Stimulated activated CD4-positive, alpha-beta T cell treated with anti-CD3 and anti-CD28 coated beads, TNF-alpha, amount 100 ng/mL, for 48 hours (primary cell): ENCODE data around the gene GGT6.

Experiments used
- DNase-seq, 3 donors: peaks; one replicate each; pipeline ENCODE4 v3.0.0-alpha.2; 2020; ENCODE audit warnings: low read depth in 3 of 3

Gene GGT6

GRCh38 chr17:4525691-4526397, 34.5 kb downstream of the GGT6 start:
- DNase-seq = no peak

- no peak for DNase-seq
These were observed 36.4 kb downstream of the GGT6 start for GRCh38 chr17:4523946-4524345.

DNA sequence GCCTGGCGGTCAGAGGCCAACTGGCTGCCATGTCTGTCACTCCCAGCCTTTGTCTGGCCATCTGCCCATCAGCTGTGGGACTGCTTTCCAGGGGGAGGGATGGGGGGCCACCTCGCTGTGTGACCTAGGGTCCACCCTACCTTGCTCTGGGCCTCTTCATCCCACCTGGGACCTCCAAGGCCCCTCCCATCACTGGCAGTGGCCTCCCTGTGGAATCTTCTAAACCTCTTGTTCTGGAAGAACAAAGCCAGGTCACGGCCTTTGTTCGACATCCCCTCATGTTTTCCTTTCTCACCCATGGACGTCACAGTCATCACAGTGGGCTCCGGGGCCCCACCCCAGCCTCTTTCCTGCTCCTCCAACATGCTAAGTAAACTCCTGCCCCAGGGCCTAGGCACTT, 37.7 kb downstream of the GGT6 start:
- DNase-seq = no peak

DNA sequence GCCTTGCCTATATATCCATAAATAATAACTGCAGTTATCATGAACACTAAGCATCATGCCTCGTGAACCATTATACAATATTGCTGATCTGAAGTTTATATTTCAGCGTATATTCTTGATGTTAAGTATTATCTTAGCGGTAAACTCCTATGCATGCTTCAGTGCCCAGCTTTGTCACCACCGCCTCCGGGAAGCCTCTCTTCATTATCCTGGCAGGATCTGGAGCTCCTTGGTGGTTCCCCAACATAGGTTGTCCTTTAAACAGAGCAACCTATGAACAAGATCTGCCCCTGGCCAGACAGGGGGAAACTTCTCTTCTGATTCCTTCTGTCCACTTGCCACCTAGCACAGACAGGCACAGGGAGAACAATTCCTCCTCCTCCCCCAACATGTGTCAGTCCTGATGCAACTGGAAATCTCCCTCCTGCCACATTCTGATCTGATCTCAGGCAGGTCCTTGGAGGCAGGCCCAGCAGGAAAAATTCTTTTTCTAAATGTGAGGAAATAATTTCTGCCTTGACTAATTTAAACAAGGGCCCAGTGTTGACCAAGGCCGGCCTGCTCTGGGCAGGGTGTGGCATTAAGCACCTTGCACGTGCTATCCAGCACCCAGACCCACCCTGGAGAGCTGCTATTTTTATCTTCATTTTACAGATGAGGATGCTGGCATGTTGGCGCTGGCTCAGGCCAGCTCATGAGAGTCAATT, 39.3 kb downstream of the GGT6 start:
- no peak for DNase-seq

- no peak for DNase-seq
These were observed 40.1 kb downstream of the GGT6 start for GRCh38 chr17:4520060-4520893.

DNA sequence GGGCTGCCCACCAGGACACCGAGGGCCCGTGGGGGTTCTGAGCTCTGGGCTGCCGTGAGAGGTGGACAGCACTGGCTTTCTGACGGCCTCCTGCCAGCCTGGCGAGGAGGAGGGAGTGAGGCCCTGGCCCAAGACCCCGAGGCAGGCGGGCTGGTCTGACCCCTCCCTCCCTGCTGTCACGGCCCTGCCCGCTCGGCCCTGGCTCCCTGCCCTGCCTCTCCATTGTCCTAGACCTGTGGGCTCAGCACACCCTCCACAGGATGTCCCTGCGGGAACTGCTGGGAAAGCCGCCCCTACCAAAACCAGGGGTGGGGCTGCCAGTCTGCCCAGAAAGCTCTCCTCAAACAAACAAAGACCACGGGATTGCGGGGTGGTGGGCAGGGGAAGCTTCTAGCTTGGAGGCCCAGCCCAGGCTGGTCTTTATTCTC, 41.0 kb downstream of the GGT6 start:
- DNase-seq = no peak

DNA sequence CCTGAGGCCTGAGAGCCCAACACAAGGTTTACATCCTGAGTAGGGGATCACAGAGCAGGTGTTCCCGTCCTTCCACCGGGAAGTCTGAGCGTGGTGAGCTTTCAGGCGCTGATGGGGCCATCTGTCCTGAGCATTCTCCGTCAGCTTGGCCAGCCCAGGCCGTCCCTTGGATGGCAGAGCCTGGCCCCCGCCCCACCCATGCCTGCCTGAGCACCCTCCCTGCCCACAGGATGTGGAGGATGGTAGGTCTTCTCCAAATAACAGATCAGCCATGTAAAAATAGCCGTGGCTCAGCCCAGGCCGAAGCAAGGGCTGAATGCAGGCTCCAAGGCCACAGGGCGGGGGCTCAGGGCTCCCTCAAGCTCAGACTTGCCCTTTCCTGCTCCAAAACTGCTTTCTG, 41.5 kb downstream of the GGT6 start:
- DNase-seq = no peak

DNA sequence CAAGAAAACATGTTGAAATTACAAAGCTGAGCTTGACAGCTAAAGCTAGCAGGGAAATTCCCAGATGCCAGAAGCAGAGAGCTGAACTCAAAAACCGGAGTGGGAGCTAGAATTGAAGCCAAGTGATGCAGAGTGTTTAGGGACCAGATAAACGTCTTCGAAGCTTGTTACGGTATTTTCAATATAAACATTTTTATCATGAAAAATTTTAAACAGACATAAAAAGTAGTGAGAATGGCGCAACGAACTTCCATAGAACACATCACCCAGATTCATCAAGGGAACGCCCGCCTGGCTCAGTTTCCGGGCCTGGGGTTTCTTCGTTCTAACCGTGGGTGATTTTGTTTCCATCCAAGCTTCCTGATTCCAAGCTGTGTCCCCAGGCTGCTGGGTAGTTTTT, 43.6 kb downstream of the GGT6 start:
- DNase-seq = no peak

- DNase-seq = no peak
These were observed 44.9 kb downstream of the GGT6 start for GRCh38 chr17:4515501-4515900.

DNA sequence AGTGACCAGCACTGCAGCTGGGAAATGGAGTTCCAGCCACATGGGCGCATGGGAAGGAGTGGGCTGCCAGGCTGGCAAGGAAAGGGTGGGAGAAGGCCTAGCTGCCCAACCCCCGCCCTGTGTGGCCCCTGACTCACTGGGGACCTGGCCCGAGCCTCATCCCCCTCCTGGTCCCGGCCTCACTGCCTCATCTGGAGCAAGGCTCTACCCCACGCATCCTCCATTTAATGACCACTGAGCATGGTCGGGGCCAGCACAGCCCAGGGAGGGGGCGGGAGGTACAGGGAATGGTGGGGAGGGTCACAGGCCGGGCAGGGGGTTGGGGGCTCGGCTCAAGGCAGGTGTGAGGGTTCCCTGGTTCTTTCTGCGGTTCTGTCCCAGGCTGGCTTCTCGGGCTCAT, 45.6 kb downstream of the GGT6 start:
- no peak for DNase-seq

GRCh38 chr17:4514206-4514605, 46.2 kb downstream of the GGT6 start:
- DNase-seq = no peak

- DNase-seq = no peak
These were observed 47.0 kb downstream of the GGT6 start for GRCh38 chr17:4513113-4514032.

- no peak for DNase-seq
These were observed 47.9 kb downstream of the GGT6 start for GRCh38 chr17:4512156-4513112.

GRCh38 chr17:4511199-4511932, 49.0 kb downstream of the GGT6 start:
- DNase-seq = no peak

DNA sequence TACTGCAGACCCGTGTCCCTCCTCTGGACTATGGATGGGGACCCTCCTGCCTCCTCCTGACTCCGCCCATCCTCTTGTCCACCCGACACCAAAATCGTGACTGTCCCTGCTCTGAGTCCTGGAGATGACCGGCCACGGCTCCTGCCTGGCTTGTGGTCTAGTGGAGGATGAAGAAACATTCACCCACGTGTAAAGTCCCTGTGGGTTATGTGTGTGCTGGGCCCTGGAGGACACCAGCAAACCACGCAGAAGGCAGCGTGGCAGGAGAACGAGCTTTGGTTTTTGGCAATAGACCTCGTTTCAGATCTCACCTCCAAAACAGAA, 49.8 kb downstream of the GGT6 start:
- no peak for DNase-seq

DNA sequence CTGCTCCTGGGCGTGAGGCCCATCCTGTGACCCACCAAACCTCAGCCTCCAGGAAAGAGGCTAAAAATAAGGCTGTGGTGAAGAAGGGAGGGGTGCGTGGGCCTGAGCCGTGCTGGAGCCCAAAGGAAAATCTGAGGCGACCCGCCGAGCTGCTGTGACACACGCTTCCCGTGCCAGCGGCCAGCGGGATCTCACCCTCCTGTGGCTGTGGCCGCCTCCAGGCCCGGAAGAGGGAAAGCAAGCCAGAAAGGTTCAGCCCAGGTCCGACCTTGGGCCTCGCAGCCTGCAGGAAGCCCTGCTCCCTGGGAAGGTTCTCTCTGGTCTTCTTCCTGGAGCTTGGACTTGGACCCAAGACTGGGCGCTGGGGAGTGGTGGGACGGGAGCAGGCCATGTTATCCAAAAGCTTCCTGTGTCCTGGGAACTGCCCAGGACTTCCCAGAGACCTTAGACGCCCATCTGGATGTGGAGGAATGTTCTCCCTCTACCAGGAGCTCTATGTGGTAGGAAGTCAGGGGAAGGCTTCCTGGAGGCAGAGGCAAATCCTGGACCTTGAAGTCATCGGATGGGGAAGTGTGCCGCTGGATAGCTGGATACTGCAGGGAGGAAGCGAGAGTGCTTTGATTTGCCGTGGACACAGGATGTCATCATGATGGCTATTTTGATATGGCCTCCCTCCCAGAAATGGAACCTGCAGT, 50.3 kb downstream of the GGT6 start:
- DNase-seq = no peak

DNA sequence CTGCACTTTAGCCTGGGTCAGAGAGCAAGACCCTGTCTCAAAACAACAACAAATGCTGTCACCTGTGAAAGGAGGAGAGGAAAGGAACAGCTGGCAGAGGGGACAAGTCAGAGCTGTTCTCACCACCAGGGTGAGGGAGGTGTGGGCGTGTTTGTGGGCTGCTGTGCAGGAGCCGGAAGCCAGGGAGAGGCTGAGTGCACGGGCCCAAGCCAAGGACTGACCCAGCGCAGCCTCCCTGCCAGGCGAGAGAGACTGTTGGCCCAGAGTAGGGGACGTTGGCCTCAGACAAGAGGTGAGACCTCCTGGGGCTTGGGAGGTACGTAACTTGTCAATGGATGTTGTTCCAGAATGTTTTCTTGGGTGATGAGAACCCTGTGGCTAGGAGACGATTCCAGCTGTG, 51.0 kb downstream of the GGT6 start:
- DNase-seq = no peak

- DNase-seq = no peak
These were observed 52.2 kb downstream of the GGT6 start for GRCh38 chr17:4508207-4508606.
